Caki2 (cell line): ENCODE measurements around the gene ADNP. TPM values are rescaled to one million over a fixed set of nuclear protein-coding genes. Genes with fewer than 3 reads are reported as not detected.

Source experiments
- DNase-seq: peaks from one replicate; pipeline ENCODE4 v3.0.0-alpha.2; 2015; ENCODE audit warnings: low read depth
- in situ Hi-C: cut with HindIII; loops from 2 replicates; pipeline ENCODE4 v1.10.0; 2016; ENCODE audit warnings: low sequenced_read_pairs, low pct_unique_long_range_greater_than_20kb, mixed read lengths
- total RNA-seq: library from RNA; depleted of rRNA; stranded (reverse); fragments of >200 nt; shearing (Covaris generic); gene quantifications from 2 replicates; pipeline ENCODE4 v1.2.3, GENCODE V29; 2014; ENCODE audit warnings: low replicate concordance

Gene ADNP
- total RNA-seq, 1 experiment from 2014 or later: 16.3 TPM

DNA sequence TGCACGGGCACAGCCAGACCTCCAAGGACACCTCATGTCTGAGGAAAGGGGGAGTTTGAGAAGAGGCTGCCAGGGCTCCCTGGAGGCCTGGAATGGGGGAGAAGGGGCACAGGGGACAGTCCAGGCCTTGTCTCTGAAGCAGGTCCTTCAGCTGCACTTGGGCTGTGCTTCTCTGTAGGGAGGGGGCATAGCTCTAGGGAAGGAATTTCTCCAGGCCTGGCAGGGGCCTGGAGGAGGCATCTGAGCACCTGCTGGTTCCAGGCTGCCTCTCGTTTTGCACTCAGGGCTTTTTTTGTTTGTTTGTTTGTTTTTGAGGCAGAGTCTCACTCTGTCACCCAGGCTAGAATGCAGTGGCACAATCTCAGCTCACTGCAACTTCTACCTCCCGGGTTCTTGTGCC lies 68.7 kb downstream of the ADNP start:
- no peak for DNase-seq
- in situ Hi-C loops: no loop called here

DNA sequence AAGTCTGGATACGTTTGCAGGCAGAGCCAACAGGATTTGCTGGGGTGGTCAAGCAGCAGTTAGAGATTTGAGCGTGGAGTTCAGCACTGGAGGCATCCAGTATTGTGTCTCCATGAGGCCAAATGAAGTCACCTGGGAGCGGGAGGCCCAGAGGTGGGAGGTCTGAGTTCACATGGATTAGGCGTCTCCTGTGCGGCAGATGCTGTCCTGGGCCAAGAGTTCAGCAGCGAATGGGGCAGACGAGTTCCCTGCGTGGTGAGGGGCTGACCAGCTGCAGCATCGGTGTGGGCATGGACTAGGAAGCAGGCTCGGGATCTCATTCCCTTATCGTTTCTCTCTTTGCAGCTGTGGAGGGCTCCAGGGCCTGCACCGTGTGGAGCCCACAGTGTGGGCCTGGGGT lies 70.2 kb downstream of the ADNP start:
- DNase-seq: no peak
- in situ Hi-C loops: no loop called here

DNA sequence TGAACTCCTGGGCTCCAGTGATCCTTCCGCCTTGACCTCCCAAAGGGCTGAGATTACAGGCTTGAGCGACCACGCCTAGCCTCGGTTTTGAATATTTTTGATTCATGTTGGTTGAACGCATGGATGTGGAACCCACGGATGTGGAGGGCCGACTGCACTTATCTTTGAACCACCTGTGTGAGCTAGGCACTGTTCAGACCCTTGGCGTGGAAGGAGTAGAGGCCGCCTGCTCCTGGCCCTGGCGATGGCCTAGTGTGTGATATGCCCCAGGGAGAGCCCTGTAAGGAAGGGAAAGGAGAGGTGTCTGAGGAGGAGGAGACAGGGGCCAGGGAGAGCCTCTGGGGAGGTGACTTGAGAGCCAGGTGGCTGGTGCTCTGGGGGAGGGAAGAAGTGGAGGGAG lies 72.1 kb downstream of the ADNP start:
- in situ Hi-C loops: no loop called here
- no peak for DNase-seq

DNA sequence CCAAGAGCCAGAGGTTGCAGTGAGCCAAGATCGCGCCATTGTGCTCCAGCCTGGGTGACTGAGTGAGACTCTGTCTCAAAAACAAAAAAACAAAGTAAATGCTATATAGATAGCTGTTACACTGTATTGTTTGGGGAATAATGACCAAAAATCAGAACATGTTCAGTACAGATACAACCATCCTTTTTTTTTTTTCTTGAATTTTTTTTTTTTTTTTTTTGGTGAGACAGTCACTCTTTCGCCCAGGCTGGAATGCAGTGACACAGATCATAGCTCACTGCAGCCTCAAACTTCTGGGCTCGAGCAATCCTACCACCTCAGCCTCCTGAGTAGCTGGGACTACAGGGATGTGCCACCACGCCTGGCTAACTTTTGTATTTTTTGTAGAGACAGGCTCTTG lies 72.7 kb downstream of the ADNP start:
- in situ Hi-C loops: no loop called here
- DNase-seq: no peak

DNA sequence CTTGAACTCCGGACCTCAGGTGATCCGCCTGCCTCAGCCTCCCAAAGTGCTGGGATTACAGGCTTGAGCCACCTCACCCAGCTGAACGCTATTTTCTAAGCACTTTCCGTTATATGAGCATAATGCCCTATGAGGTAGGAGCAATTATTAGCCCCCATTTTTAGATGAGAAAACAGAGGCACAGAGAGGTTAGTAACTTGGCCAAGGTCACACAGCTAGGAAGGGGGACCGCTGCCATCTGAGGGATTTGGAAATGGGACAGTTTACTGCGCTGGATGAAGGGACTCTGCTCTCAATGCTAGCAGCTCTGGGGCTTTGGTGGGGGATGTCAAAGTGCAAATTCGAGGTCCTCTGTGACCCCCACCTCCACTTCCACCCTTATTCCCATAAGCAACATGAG lies 73.9 kb downstream of the ADNP start:
- in situ Hi-C loops: no loop called here
- no peak for DNase-seq

DNA sequence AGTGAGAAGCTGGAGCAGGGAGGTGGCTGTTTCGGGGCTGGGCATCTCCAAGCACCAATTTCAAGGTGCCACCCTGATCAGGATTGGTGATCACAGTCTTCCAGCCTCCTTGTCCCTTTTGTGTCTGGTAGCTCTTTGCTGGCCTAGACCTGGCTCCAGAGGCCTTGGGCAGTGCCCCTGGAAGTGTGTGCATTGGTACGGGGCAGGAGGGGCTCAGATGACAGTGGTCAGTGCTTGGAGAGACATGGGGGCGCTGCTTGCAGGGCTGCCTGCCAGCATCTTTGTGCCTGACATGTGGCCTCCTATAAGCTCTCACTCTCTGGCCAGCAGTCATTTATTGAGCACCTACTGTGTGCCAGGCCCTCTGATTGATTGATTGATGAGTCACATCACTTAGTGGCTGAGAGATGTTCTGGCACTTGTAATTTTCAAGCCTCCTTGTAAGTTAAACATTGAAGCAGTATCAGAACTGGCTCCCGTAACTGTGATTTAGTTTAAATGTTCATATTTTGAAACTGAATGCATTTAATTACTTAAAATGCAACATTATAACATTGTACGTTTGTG lies 74.7 kb downstream of the ADNP start:
- in situ Hi-C loops: no loop called here
- no peak for DNase-seq

DNA sequence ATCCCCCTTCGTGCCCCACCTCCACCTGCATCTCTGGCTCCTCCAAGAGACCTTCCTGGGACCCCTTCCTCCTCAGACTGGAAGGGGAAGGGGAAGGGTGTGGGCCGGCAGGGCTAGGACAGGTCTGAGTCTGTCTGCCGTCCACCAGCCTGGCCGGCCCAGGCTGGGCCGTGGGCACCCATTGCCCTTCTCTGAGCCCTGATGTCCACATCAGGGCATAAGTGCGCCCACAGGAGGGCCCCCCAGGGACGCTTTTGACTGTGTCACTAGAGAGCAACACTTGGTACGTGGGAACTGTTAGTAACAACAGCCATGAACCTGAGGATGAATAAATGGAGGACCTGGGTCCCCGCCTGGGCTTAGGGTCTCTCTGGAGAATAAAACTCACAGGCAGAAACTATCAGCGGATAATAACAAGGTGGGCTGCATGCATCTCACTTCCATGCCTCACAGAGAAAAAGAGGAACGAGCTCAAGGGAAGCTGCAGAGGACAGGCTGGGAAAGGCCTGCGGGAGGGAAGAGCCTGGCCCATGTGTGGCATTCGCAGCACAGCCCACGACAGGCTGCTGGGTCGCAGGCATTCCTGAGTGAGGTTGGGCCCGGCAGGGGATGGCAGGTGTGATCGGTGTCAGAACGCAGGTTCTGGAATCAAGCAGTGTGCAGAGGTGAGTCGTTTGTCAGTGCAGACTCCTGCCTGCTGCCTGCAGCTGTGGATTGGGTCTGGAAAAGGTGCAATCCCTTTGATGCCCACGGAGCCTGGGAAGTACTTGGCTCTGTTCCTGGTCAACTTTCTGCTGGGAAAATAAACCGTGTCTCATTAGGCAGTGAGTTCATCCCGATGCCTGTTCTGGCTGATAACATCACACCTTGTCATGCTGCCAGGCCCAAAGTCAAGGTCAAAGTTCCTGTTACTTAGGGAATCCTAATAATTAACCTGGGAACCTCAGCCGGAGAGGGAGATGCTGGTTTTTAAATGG lies 75.5 kb downstream of the ADNP start:
- in situ Hi-C loops: no loop called here
- DNase-seq: peak; percentile 83

DNA sequence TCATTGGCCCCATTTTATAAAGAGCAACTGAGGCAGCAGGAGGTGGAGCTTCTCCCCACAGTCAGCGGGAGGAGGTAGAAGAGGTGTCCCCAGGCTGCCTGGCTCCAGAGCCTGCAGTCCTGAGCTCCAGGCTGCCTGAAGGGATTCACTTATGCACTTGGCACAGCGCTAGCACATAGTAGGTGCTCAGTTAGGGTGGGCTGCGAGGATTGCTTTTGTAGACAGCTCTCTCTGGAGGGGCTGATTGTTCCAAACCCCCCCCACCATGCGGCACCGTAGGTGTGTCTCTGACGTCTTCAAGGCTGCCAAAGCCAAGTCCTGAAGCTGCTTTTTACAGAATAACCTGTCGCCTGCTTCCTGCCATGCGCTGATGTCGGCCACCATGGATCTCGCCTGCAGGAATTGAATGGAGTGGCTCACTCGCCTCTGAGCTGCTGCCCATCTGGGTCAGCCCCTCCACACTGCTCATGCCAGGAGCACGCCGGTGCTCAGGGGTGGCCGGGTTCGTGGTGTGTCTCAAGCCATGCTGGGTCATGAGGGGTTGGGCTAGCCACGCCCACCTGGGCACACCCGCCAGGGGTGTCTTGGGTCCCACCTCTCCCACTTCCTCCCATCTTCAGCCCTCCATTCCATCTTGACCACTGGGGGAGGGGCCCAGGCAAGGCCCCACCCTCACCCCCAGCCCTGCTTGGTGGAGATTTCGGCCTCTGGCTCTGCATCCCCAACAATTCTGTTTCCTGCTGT lies 76.6 kb downstream of the ADNP start:
- in situ Hi-C loops: no loop called here
- DNase-seq: no peak

DNA sequence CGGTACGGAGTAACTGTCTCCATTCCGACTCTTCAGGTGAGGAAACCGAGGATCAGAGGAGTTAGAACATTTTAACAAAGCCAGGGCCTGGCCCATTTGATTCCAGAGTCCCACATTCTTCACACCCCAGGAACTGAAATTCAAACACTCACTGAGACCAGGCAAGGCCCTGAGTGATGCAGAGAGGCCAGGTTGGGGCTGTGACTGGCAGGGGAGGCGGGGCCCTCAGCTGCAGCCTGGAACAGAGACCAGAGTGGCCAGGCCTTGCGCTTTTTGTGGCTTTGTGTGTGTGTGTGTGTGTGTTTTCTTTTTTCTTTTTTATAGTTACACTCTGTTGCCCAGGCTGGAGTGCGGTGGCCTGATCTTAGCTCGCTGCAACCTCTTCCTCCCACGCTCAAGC lies 79.2 kb downstream of the ADNP start:
- in situ Hi-C loops: no loop called here
- no peak for DNase-seq

DNA sequence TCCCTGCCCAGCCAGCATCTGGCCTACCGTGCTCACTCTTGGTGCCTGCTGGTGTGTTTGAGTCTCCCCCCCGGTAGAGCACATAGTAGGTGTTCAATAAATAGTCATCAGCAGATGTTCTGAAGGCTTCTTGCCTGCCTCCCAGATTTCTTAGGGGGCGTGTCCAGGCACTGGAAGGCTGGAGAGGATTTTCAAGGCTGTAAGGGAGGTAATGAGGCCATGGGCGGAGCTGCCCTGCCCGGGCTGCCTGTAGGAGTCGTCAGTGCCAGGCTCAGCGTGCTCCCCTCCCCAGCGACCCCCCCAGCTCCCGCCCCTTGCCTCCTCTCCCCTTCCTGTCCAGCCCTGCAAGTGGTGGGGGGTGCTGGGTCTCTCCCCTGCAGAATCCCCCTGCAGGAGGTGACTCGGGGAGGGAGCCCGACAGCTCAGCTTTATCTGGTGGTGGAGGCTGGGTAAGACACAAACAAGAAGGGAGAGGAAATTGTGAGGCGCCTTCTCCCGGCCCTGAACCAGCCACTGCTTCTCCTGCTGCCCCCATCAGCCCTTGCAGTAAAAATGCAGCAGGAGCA lies 80.4 kb downstream of the ADNP start:
- DNase-seq: no peak
- in situ Hi-C loops: no loop called here

DNA sequence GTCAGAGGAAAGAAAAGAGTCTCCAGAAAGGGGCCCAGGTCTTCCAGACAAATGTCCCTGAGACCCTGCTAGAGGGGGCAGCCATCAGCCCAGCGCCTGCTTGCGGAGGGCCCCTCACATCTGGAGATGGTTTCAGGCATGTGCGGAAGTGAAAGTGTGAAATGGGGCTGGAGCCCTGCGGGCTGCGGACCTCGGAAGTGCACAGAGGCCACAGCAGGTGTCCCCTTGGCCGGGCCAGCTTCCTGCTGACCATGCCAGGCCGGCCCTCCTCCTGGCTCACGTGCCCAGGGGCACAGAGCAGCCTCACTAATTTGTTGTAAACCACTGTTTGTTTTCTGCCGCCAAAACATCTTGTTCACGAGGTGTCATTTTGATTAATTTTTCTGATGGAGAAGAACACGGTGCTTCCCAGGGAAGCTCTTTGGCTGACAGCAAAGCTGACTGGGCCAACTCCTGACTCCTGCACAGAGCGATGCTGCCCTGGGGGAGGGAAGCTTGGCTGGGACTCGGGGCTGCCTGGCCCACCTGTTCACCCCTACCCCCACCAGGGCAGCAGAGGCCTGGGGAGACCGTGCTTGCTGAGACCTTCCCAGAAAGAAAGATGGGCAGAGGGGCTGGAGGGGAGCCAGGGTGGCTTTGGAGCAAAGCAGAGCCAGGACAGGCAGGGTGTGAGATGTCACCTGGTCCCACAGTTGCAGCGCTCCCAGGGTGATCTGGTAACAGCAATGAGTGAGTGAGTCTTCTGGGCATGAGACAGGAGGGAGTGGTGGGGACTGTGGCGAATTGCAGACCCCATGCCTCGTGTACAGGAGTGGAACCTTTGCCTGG lies 82.2 kb downstream of the ADNP start:
- in situ Hi-C loops: no loop called here
- DNase-seq: no peak

DNA sequence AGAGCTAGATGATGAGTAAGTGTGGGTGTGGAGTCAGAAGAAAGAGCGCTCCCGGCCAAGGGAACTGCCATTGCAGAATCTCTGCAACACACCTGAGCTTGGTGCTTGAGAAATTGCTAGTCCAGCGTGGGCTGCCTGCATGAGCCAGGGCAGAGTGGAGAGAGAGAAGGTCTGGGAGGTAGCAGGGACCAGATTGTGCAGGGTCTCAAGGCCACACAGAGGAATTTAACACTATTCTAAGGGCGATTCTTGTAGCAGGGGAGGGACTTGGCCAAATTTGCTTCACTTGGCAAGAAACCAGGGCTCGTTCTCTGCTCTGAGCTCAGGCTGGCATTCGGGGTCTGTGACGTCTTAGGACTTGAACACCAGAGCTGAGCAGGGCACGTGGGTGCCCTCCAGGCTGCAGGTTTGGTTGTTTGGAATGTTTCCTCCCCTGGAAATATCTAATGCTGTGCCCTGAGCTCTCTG lies 82.9 kb downstream of the ADNP start:
- in situ Hi-C loops: no loop called here
- no peak for DNase-seq

DNA sequence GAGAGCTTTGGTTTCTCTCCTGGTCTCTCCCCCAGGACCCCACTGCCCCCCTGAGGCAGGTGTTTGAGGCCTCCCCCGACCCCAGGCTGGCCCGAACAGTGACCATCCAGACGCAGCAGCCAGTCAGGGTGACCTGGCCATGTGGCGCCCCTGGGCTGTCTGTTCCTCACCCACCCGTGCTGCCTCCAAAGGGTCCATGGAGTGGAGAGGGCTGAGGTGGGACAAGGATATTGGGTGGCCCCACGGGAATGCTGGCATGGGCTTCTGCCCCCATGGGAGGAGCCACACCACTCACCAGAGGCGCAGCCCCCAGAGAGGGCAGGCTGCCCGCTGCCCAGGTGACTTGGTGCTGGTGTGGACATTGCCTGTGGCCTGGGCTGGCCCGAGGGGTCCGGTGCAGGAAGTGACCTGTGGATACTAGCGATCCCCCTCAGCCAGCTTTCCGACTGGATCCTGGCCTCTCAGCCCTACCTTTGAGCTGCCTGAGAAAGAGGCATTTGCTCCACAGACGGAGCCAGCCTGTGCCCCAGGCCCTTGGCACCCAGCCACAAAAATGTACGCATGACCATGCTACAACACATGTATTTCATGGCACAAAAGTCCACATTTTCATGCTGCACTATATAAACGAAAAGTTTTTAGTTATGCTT lies 85.5 kb downstream of the ADNP start:
- no peak for DNase-seq
- in situ Hi-C loops: no loop called here

DNA sequence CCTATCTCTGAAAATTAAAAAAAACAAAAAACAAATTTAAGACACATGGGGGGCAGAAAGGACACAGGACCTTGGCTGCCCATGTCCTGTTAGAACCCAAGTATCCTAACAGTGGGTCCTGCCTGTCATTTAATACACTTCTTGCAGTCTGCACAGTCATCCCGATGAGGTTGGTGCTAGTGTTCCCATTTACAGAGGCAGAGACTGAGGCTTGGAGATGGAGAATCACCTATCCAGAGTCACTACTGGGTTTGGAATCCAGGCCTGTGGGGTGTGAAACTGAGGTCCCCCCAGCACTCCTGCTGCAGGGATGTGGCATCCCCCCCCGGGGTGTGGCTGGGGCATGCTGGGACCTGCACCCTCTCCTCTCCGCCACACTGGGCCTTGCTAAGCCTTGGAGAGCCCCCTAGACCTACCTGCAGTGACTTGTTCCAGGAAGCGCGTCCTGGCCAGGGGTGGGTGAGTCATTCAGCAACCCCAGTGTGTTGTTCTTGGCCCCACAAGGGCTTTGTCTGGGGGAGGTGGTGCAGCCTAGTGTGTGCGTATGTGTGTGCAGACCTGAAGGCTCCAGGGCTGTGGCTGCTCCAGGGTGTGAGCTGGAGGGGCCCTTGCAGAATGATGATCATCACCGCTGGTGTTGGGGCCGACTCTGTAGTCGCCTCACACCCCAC lies 86.7 kb downstream of the ADNP start:
- in situ Hi-C loops: no loop called here
- peak; percentile 90 for DNase-seq

DNA sequence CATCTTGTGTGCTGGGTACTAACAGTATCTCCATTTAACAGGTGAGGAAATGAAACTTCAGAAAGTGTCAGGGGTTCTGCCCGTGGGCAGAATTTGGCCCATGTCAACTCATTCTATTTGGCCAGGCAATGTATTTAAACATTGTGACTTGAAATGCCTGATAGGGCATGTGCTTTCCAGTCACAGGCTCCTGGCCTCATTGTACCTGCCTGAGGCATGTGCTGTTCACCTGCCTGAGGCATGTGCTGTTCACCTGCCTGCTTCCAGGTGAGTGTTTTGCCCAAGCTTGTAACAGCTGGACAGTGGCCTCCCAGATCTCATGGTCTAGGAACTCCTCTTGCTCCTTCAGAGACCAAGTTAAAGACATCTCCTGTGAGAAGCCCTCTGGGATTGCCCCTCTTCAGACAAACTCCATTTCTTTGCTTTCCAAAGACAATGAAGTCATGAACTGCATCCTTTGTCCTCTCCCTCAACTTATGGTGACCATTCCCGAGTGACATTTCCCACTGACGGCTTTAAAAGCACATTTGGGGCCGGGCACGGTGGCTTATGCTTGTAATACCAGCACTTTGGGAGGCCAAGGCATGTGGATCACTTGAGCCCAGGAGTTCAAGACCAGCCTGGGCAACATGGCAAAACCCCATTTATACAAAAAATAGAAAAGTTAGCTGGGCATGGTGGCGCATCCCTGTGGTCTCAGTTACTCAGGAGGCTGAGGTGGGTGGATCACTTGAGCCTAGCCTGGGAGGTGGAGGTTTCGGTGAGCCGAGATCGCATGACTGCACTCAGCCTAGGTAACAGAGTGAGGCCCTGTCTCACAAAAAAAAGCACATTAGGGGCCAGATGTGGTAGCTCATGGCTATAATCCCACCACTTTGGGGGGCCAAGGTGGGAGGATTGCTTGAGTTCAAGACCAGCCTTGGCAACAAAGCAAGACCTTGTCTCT lies 87.6 kb downstream of the ADNP start:
- in situ Hi-C loops: no loop called here
- DNase-seq: no peak

DNA sequence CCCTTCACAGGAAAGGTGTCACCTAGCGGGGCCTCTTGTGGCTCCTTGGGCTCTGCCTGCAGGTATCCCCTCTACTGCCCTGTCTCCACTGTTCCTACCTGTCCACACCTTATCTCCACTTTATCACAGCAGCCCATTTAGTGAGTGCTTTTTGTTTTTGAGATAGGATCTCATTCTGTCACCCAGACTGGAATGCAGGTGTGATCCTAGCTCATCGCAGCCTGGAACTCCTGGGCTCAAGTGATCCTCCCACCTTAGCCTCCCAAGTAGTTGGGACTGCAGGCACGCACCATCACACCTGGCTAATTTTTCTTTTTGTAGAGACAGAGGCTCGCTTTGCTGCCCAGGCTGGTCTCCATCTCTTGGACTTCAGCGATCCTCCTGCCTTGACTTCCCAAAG lies 88.4 kb downstream of the ADNP start:
- in situ Hi-C loops: no loop called here

More for the DNA sequence above, 88.4 kb downstream of the ADNP start:
- no peak for DNase-seq
